Stomach (tissue), 9 donors: ENCODE results near the gene LTBP4. TPM values are rescaled to one million over a fixed set of nuclear protein-coding genes. Genes with fewer than 3 reads are reported as not detected.

Experiments used
- DNase-seq, 2 donors: peaks; one replicate each; pipeline versions ENCODE4 v3.0.0 to v3.0.0-alpha.2; 2013 to 2019
- H3K27ac ChIP-seq, 5 donors: fragments of 200-600 bp in 4 of 5; sonication (generic) in 4 of 5; one replicate each; pipeline ENCODE4 v1.5.1; 2013 to 2019; ENCODE audit warnings: mild to moderate bottlenecking in 1 of 5, moderate library complexity in 1 of 5
- H3K27me3 ChIP-seq, 3 donors: fragments of 200-600 bp; sonication (generic); one replicate each; pipeline ENCODE4 v1.5.1; 2017 to 2019; ENCODE audit warnings: mixed run types in 1 of 3
- H3K36me3 ChIP-seq, 4 donors: fragments of 200-600 bp; sonication (generic); 1 replicate in 3 of 4; 2 replicates in 1 of 4; pipeline ENCODE4 v1.5.1; 2016 to 2019
- H3K4me1 ChIP-seq, 4 donors: fragments of 200-600 bp; sonication (generic); one replicate each; pipeline ENCODE4 v1.5.1; 2016 to 2019
- H3K4me3 ChIP-seq, 4 donors: fragments of 200-600 bp; sonication (generic) in 3 of 4; one replicate each; pipeline ENCODE4 v1.5.1; 2016 to 2019; ENCODE audit warnings: mild to moderate bottlenecking in 1 of 4
- H3K9me3 ChIP-seq, 4 donors: fragments of 200-600 bp; sonication (generic); one replicate each; pipeline ENCODE4 v1.5.1; 2016 to 2019
- CTCF ChIP-seq, 7 experiments: fragments of 450-650 bp in 4 of 7; fragments of 200-600 bp in 3 of 7; sonication (generic) in 3 of 7; IDR thresholded peaks; one replicate each; pipeline ENCODE4 v1.5.1; 2016 to 2019; ENCODE audit warnings: antibody characterized with exemption in 7 of 7, control low read depth in 2 of 7, mild to moderate bottlenecking in 1 of 7
- EP300 ChIP-seq: sonication (generic); formaldehyde crosslinking; IDR thresholded peaks from one replicate; pipeline ENCODE4 v1.6.1; 2017; ENCODE audit warnings: antibody characterized with exemption
- POLR2A ChIP-seq, 4 donors: fragments of 450-650 bp; IDR thresholded peaks; one replicate each; pipeline ENCODE4 v1.6.1; 2016; ENCODE audit warnings: antibody characterized with exemption in 4 of 4, control low read depth in 2 of 4, mild to moderate bottlenecking in 1 of 4, moderate library complexity in 1 of 4
- POLR2AphosphoS5 ChIP-seq, 3 donors: sonication (generic); formaldehyde crosslinking; IDR thresholded peaks; one replicate each; pipeline ENCODE4 v1.6.1; 2016; ENCODE audit warnings: antibody characterized with exemption in 3 of 3
- WGBS, 5 donors: extraction: QIAGEN DNeasy Blood & Tissue Kit in 3 of 5; methylation state at CpG; one replicate each; pipeline versions ENCODE4 v1.1.5 to v1.1.7; 2013 to 2018; 5-methylcytosine and 5-hydroxymethylcytosine counted together
- intact Hi-C: fragments of 100-400 bp; cut with DNase I; formaldehyde crosslinking; loops from one replicate; pipeline ENCODE4 v1.15.1; 2023; ENCODE audit warnings: low total_unique reads
- polyA plus RNA-seq, 3 donors: library from polyadenylated mRNA; stranded (reverse); fragments of 200-250 nt; gene quantifications; one replicate each; pipeline ENCODE4 v1.2.3, GENCODE V29; 2013
- total RNA-seq, 5 donors: library from RNA; depleted of rRNA; stranded (reverse); fragments of >200 nt; gene quantifications; one replicate each; pipeline versions ENCODE4 v1.1.0 to v1.2.3, GENCODE V29; 2014 to 2016
- donor health status: healthy with polysubstance abuse.
- donor health status: Bipolar disorder and iron deficiency.
- donor health status: healthy.

Gene LTBP4
- total and polyA plus RNA-seq, 8 donors: 66.1 to 1,027 (median 139) TPM

DNA sequence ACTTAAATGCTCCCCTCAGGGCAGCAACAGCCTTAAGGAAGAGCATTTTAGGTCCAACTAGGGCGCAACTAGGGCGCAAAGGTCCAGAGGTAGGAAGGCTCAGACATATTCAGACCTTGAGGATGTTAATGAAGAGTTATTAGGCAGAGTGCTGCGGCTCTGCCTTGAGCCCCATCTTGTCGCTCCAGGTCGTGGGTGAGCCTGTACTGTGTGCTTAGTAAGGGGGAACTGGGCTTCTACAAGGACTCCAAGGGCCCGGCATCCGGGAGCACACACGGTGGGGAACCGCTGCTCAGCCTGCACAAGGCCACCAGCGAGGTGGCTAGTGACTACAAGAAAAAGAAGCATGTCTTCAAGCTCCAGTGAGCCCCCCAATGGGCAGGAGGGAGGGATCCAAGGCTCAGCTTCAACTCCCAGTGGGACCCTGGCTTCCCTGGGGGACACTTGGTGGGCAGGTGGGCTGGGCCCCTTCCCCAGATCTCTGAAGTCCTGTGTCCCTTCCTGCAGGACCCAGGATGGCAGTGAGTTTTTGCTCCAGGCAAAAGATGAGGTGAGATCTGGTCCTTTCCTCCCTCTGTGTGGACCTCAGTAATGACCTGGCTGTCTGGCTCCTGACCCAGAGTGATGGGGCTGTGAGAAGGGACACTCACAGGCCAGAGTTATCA lies 29.2 kb upstream of the LTBP4 start:
- WGBS, 5 donors: 81 to 91% (median 84%) methylated on average over 10 of the region's 10 CpGs
- intact Hi-C loops: no loop called here
- Histone ChIP-seq H3K9me3 (no peaks in the 10 kb centered on the region), H3K4me3 (no peak overlapping the region), H3K27ac (peak overlapping the region in 2 of 5 donors; percentile 34 to 78), H3K27me3 (peaks cover 6 to 22% (median 18%) of the 10 kb centered on the region in 3 donors), H3K36me3 (no peaks in the 10 kb centered on the region), H3K4me1 (peaks cover 15 to 35% (median 30%) of the 10 kb centered on the region in 4 donors)
- no peak for TF ChIP-seq EP300
- no peak for TF ChIP-seq CTCF (IDR thresholded peaks at IDR 0.05)
- TF ChIP-seq POLR2AphosphoS5 (IDR thresholded peaks at IDR 0.05): no peak
- no peak for TF ChIP-seq POLR2A (IDR thresholded peaks at IDR 0.05)
- DNase-seq: no peak

DNA sequence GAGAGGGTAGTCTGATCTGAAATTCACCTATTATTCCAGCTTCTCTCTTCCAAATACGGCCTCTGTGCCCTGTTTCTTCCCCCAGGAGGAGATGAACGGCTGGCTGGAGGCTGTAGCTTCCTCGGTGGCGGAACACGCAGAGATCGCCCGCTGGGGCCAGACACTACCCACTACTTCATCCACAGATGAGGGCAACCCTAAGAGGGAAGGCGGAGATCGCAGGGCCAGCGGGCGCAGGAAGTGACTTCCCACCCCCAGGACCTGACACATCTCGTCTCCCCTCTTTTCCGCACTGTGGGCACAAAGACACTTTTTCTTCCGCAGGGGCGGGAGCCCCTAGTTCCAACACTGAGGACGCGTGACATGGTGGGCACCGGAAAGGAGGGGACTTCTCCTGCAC lies 25.8 kb upstream of the LTBP4 start:
- H3K9me3 ChIP-seq: no peaks in the 10 kb centered on the region
- H3K4me3 ChIP-seq: no peak overlapping the region
- H3K27ac ChIP-seq: no peak overlapping the region
- no peaks in the 10 kb centered on the region for H3K27me3 ChIP-seq
- no peak for TF ChIP-seq POLR2A (IDR thresholded peaks at IDR 0.05)
- TF ChIP-seq POLR2AphosphoS5 (IDR thresholded peaks at IDR 0.05): no peak
- TF ChIP-seq EP300: no peak
- no peak for TF ChIP-seq CTCF (IDR thresholded peaks at IDR 0.05)
- intact Hi-C loops: no loop called here
- peaks cover 3 to 13% (median 9%) of the 10 kb centered on the region in 4 donors for H3K36me3 ChIP-seq
- peaks cover 4 to 37% (median 32%) of the 10 kb centered on the region in 4 donors for H3K4me1 ChIP-seq
- WGBS, 5 donors: 70 to 82% (median 77%) methylated on average over 17 to 18 of the region's 18 CpGs
- DNase-seq: no peak

- TF ChIP-seq POLR2AphosphoS5 (IDR thresholded peaks at IDR 0.05) (no peak), CTCF (IDR thresholded peaks at IDR 0.05) (no peak), EP300 (no peak), POLR2A (IDR thresholded peaks at IDR 0.05) (no peak)
- no peaks in the 10 kb centered on the region for H3K27me3 ChIP-seq
- peak in 1 of 2 donors; percentile 59 for DNase-seq
- H3K27ac ChIP-seq: peak overlapping the region in 4 of 5 donors; percentile 84 to 90 (median 87)
- intact Hi-C loops: no loop called here
- no peaks in the 10 kb centered on the region for H3K9me3 ChIP-seq
- H3K36me3 ChIP-seq: peaks cover 11 to 22% (median 17%) of the 10 kb centered on the region in 4 donors
- WGBS, 5 donors: 2 to 6% (median 4%) methylated on average over 9 to 22 of the region's 22 CpGs
- peaks cover 3 to 31% (median 26%) of the 10 kb centered on the region in 4 donors for H3K4me1 ChIP-seq
- peak overlapping the region; percentile 69 to 97 (median 94) for H3K4me3 ChIP-seq
These were observed 25.0 kb upstream of the LTBP4 start for GRCh38 chr19:40576151-40576584.

GRCh38 chr19:40576585-40577451 lies 24.4 kb upstream of the LTBP4 start, which contains the start of gene SHKBP1:
Gene SHKBP1, plus strand, starts transcription at chr19:40576873. Its CDS starts 27 bp downstream, at chr19:40576900.
- Histone ChIP-seq H3K4me3 (peak within 1 kb of the TSS; percentile 69 to 97 (median 94)), H3K4me1 (peaks cover 3 to 29% (median 23%) of the 10 kb centered on the region in 4 donors), H3K36me3 (peaks cover 17 to 28% (median 24%) of the 10 kb centered on the region in 4 donors), H3K9me3 (no peaks in the 10 kb centered on the region), H3K27ac (peak within 1 kb of the TSS; percentile 84 to 90 (median 87)), H3K27me3 (no peaks in the 10 kb centered on the region)
- intact Hi-C loops: no loop called here
- WGBS, 5 donors: 0 to 3% (median 2%) methylated on average over 41 to 54 of the region's 55 CpGs
- DNase-seq: peak; percentile 95 to 98
- TF ChIP-seq POLR2AphosphoS5 (IDR thresholded peaks at IDR 0.05): peak; percentile 13 to 91 (median 60)
- no peak for TF ChIP-seq CTCF (IDR thresholded peaks at IDR 0.05)
